GM10266 (cell line): ENCODE measurements around the gene KLHL17.
A peak's percentile ranks its signal among the peaks of the same experiment; 100 is the strongest.

Experiments used
- DNase-seq: peaks from one replicate; pipeline ENCODE4 v3.0.0; 2012; ENCODE audit errors: extremely low spot score
- CTCF ChIP-seq: IDR thresholded peaks from 2 replicates; pipeline ENCODE4 v1.5.1; 2012; ENCODE audit warnings: mild to moderate bottlenecking, low read depth; ENCODE audit not compliant: control insufficient read depth, insufficient read depth; ENCODE audit errors: missing control alignments

KLHL17 gene

GRCh38 chr1:964691-965525, 4.5 kb downstream of the KLHL17 start:
- no peak for TF ChIP-seq CTCF

GRCh38 chr1:965526-966134, 5.2 kb downstream of the KLHL17 start:
- no peak for TF ChIP-seq CTCF
- no peak for DNase-seq

More at GRCh38 chr1:964691-965525, 4.5 kb downstream of the KLHL17 start:
- DNase-seq = no peak

- peak; percentile 78 for DNase-seq
These were observed 5.8 kb downstream of the KLHL17 start, which contains the start of gene PLEKHN1 for GRCh38 chr1:966135-966703. Gene PLEKHN1, plus strand, starts transcription at chr1:966482. Its CDS starts 50 bp downstream, at chr1:966532.

GRCh38 chr1:966704-967300, 6.4 kb downstream of the KLHL17 start:
- DNase-seq = peak; percentile 93
- TF ChIP-seq CTCF = no peak

More at GRCh38 chr1:966135-966703, 5.8 kb downstream of the KLHL17 start, which contains the start of gene PLEKHN1:
- TF ChIP-seq CTCF = no peak

- DNase-seq = no peak
- no peak for TF ChIP-seq CTCF
These were observed 7.3 kb downstream of the KLHL17 start for GRCh38 chr1:967466-968343.

GRCh38 chr1:969260-969855, 9.0 kb downstream of the KLHL17 start:
- no peak for TF ChIP-seq CTCF
- DNase-seq = no peak
